Thoracic aorta (tissue), 2 donors: Measurements from ENCODE around the gene NRP1. TPM values are rescaled to one million over a fixed set of nuclear protein-coding genes. Genes with fewer than 3 reads are reported as not detected.
A peak's percentile ranks its signal among the peaks of the same experiment; 100 is the strongest.

Source experiments
- ATAC-seq: fragments of 150-250 bp; one replicate; pipeline ENCODE4 v1.8.0; 2017; ENCODE audit warnings: low read depth; ENCODE audit not compliant: insufficient number of reproducible peaks, low FRiP score
- DNase-seq: peaks from one replicate; pipeline ENCODE4 v3.0.0-alpha.2; 2020; ENCODE audit warnings: low spot score
- H3K27ac ChIP-seq, 2 donors: fragments of 200-600 bp; sonication (generic); 1 replicate in 1 of 2; 2 replicates in 1 of 2; pipeline ENCODE4 v1.5.1; 2016; ENCODE audit warnings: mild to moderate bottlenecking in 2 of 2, moderate library complexity in 2 of 2
- H3K27me3 ChIP-seq: fragments of 200-600 bp; sonication (generic); replicated peaks from 2 replicates; pipeline ENCODE4 v1.6.0; 2016; ENCODE audit warnings: mild to moderate bottlenecking; ENCODE audit not compliant: insufficient read depth
- H3K36me3 ChIP-seq: fragments of 200-600 bp; sonication (generic); one replicate; pipeline ENCODE4 v1.5.1; 2016
- H3K4me1 ChIP-seq, 2 donors: fragments of 200-600 bp; sonication (generic); 1 replicate in 1 of 2; 2 replicates in 1 of 2; pipeline versions ENCODE4 v1.5.1 to v1.6.0; 2016; ENCODE audit warnings: low read depth in 2 of 2, mild to moderate bottlenecking in 1 of 2; ENCODE audit not compliant: control insufficient read depth in 1 of 2
- H3K4me3 ChIP-seq: fragments of 200-600 bp; sonication (generic); 2 replicates; pipeline ENCODE4 v1.5.1; 2016; ENCODE audit warnings: mild to moderate bottlenecking
- H3K9me3 ChIP-seq: fragments of 200-600 bp; sonication (generic); 2 replicates; pipeline ENCODE4 v1.5.1; 2016
- total RNA-seq, 2 donors: library from RNA; depleted of rRNA; stranded (reverse); fragments of >200 nt; gene quantifications; one replicate each; pipeline versions ENCODE4 v1.1.0 to v1.2.3, GENCODE V29; 2016
- TF ChIP-seq, protein P1 (sequence below): fragments of 200-600 bp; sonication (generic); IDR thresholded peaks from one replicate; pipeline ENCODE4 v1.5.1; 2019; ENCODE audit warnings: antibody characterized with exemption

Gene NRP1
- total RNA-seq, 2 donors from 2014 or later = 66.9 to 117 TPM

DNA sequence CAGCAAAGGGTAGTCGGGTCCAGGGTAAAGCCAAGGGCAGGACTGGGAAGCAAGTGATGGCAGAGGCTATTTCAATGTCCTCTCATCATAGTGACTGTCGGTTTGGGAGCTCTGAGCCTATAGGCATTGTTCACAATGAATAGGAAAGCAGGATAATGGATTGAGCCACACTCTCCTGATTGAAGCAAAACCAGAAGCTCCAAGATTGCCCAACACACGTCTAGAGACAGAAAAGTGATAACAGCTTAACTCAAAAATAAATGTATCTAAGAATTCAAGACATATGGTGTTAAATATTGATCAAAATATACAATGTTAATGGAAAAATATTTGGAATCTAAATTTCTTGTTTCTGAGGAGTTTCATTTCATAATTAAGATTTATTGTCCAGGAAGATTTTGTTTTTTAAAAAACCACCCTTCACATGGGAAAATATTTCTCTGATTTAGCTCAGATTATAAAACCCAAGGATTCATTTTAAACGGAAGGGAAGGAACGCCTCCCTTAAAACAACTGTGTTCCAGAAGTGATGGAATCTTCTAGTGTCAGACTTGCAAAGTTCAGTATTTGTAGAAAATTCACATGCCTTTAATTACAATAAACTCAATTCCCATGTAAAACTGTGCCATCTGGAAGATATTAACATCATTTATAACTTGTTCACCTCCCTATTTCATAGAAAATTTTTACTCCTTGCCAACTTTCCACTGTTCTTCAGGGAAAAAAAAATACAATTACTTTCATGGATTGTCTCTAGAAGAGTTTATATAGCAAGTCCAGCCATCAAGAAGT lies 54.5 kb downstream of the NRP1 start:
- peaks cover 12 to 40% of the 10 kb centered on the region in 2 donors for H3K4me1 ChIP-seq
- H3K27me3 ChIP-seq = no peaks in the 10 kb centered on the region
- ATAC-seq (peak; percentile 15), DNase-seq (no peak)
- H3K36me3 ChIP-seq = no peaks in the 10 kb centered on the region
- H3K27ac ChIP-seq = no peak overlapping the region
- H3K4me3 ChIP-seq = no peak overlapping the region
- TF ChIP-seq, protein P1, sequence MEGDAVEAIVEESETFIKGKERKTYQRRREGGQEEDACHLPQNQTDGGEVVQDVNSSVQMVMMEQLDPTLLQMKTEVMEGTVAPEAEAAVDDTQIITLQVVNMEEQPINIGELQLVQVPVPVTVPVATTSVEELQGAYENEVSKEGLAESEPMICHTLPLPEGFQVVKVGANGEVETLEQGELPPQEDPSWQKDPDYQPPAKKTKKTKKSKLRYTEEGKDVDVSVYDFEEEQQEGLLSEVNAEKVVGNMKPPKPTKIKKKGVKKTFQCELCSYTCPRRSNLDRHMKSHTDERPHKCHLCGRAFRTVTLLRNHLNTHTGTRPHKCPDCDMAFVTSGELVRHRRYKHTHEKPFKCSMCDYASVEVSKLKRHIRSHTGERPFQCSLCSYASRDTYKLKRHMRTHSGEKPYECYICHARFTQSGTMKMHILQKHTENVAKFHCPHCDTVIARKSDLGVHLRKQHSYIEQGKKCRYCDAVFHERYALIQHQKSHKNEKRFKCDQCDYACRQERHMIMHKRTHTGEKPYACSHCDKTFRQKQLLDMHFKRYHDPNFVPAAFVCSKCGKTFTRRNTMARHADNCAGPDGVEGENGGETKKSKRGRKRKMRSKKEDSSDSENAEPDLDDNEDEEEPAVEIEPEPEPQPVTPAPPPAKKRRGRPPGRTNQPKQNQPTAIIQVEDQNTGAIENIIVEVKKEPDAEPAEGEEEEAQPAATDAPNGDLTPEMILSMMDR = no peak
- no peaks in the 10 kb centered on the region for H3K9me3 ChIP-seq

DNA sequence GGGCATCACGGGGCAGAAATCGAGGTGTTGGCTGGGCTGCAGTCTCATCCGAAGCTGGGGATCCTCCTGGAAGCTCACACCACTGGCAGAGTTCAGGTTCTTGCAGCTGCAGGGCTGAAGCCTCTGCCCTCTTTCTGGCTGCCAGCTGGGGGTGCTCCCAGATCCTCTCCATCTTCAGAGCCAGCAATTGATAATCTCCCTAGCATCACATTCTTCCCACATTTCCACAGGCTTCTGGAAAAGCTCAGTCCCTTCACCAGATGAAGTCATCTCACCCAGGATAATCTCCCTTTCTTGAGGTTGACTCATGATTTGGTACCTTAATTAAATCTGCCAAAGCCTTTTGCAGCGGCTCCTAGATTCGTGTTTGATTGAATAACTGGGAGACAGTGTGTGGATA lies 55.2 kb downstream of the NRP1 start:
- no peaks in the 10 kb centered on the region for H3K9me3 ChIP-seq
- no peaks in the 10 kb centered on the region for H3K27me3 ChIP-seq
- ATAC-seq (no peak), DNase-seq (no peak)
- no peak overlapping the region for H3K4me3 ChIP-seq
- TF ChIP-seq, protein P1 = no peak
- no peak overlapping the region for H3K27ac ChIP-seq
- peaks cover 12 to 37% of the 10 kb centered on the region in 2 donors for H3K4me1 ChIP-seq
- H3K36me3 ChIP-seq = no peaks in the 10 kb centered on the region

DNA sequence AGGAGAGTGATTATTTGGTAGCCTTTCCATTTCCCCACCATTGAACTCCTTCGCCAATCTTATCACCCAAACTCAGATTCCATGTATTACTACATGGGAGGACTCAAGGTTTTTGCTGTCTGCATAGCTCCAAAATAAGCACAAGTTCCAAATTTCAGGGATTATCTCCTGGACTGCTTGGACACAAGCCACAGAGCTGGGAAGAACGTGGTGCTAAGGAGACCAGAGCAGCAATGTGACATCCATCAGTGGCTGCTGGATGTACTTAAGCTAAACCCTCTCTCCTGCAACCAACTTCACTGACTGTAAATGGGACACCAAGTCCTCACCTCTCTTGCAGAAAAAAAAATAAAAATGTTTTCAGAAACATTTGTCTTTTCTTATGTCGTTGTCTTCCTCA lies 56.3 kb downstream of the NRP1 start:
- DNase-seq (no peak), ATAC-seq (no peak)
- TF ChIP-seq, protein P1 = no peak
- no peak overlapping the region for H3K4me3 ChIP-seq
- no peaks in the 10 kb centered on the region for H3K36me3 ChIP-seq
- H3K4me1 ChIP-seq = peaks cover 20 to 44% of the 10 kb centered on the region in 2 donors
- H3K9me3 ChIP-seq = no peaks in the 10 kb centered on the region
- no peaks in the 10 kb centered on the region for H3K27me3 ChIP-seq
- H3K27ac ChIP-seq = no peak overlapping the region

DNA sequence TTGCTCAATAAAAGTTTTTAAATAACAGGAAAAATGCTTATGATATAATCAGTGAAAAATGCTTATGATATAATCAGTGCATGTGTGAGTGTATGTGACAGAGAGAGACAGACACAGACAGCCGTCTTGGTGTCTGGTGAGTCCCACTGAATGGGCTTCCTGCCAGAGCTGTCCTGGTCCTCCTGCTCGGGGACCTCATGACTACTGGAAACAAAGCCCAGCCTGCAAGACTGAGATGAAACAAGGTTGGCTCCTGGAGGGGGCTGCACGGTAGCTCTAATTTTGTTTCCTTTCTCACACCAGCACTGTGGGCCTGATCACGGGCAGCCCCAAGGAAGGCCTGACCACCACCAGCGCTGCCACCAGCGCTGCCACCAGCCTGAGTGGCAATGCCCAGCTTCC lies 57.3 kb downstream of the NRP1 start:
- Histone ChIP-seq H3K4me1 (peaks cover 27 to 51% of the 10 kb centered on the region in 2 donors), H3K4me3 (no peak overlapping the region), H3K27me3 (no peaks in the 10 kb centered on the region), H3K36me3 (no peaks in the 10 kb centered on the region), H3K9me3 (no peaks in the 10 kb centered on the region), H3K27ac (peak overlapping the region in 1 of 2 donors; percentile 89)
- no peak for DNase-seq
- TF ChIP-seq, protein P1 = no peak
- no peak for ATAC-seq

DNA sequence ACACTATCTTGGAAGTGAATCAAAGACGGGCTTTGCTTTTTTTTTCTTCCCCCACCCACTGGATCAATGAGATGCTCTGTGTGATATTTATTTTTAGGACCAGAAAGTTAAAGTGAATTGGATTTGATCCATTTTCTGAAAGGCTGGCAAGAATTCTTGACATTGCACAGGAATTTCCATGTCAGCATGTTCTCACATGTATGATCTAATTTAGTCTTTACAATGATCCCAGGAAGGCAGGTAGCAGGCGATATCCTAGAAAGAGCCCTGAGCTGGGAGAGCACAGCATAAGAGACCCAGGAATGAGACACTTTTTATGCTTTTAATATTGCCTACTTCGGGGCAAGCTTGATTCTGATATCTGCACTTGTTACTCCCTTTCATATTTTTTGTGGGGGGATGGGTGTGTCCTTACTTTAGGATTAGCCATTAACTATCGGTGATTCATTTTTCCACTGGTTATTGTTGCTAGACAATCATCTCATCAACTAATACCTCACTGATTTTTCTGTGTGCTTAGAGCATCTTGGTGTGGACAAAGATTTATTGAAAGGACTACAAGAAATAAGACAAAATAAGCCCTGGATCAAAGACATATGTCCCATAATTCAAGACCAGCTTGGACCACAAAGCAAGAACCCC lies 58.1 kb downstream of the NRP1 start:
- Histone ChIP-seq H3K9me3 (no peaks in the 10 kb centered on the region), H3K4me1 (peaks cover 34 to 58% of the 10 kb centered on the region in 2 donors), H3K4me3 (no peak overlapping the region), H3K36me3 (no peaks in the 10 kb centered on the region), H3K27me3 (no peaks in the 10 kb centered on the region), H3K27ac (peak overlapping the region; percentile 10 to 89)
- TF ChIP-seq, protein P1 = no peak
- no peak for DNase-seq
- ATAC-seq = no peak
